ENCODE data around the gene TNP2.
A peak's percentile ranks its signal among the peaks of the same experiment; 100 is the strongest.

TNP2 gene

GRCh38 chr16:11268921-11269375 lies at the start of gene TNP2:
TSS of gene TNP2 (minus strand) at chr16:11269325. CDS start at chr16:11269262, 63 bp downstream.
- no peak for DNase-seq

DNA sequence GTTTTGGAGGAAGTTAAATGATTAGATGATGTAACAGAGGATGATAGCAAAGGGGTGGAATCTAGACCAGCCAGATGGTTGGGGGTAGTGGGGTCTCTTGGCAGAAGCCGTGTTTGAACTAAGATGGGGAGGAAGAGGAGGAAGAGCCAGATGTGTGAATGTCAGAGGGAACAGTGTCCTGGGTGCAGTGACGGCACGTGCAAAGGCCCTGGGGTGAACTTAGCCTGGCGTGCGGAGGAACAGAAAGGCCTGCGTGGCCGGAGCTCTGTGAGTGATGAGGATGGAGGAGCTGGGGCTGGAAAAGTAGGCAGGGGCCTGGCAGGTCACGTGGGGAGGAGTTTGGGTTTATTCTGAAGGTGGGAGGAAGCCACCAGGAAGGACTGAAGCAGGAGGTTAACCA lies 49.7 kb upstream of the TNP2 start:
- no peak for DNase-seq

- no peak for DNase-seq
Observed at GRCh38 chr16:11316331-11317015, 47.3 kb upstream of the TNP2 start.

DNA sequence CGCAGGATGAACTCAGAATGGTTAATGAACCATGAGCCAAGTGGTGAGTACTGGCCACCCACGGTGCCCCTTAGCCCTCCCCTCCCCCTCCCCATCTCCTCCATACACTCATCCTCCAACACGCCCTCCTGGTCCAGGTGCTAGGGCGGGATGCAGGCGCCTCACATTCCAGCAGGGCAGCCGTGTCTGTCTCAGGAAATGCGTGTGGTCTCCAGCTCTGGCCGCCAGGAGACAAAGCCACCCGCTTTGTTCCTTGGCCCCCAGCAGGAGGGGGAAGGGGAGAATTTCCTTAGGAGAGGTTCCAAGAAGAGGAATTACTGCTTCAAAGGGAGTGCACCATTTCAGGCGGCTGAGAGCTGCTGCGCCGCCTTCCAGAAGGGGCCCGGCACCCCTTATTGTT lies 46.4 kb upstream of the TNP2 start:
- no peak for DNase-seq

DNA sequence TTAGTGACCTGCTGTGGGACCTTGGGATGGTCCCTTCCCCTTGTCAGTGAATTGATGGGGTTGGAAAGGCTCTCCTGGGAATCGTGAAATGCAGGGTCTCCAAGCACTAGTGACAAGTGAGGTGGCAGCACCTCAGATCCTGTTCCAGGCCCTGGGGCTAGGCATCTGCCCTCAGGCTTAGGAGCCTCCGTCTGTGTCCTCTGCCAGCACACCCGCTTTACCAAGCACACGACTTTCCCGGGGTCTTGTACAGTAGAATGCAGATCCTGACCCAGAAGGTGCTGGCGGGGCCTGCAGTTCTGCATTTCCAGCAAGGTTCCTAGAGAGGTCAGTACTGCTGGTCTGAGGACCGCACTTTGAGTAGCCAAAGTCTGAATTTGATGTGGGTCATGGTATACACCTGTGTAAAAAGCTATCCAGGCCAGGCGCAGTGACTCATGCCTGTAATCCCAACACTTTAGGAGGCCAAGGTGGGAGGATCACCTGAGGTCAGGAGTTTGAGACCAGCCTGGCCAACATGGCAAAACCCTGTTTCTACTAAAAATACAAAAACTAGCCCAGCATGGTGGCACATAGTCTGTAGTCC lies 45.3 kb upstream of the TNP2 start:
- DNase-seq = no peak

DNA sequence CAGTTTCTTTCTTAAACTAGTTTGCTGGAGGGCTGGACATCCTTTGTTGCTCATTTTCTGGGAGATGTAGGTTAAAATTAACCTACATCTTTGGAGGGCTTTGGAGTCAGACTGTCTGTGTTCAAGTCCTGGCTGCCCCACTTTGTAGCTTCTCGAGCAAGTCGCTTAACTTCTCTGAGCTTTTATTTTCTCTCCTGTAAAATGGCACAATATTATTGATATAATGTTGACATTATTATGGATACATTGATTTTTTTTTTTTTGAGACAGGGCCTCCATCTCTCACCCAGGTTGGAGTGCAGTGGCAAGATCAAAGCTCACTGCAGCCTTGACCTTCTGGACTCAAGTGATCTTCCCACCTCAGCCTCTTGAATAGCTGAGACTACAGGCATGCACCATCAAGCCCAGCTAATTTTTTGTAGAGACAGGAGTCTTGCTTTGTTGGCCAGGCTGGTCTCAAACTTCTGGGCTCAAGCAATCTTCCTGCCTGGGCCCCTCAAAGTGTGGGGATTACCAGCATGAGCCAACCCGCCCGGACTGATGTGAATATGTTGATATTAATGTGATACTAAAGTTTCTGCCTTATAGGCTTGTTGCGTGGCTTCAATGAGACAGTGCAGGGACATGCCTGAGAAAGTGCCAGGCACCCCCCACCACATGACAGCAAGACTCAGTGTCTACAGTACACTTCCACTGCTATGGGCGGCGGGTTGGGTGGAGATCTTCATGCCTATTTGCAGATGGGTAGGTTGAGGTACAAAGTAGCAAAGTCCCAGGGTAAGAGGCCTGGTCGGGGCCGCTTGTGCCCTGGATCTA lies 44.6 kb upstream of the TNP2 start:
- DNase-seq = no peak

- peak; percentile 16 to 42 (median 18) for DNase-seq
Observed at GRCh38 chr16:11312718-11313492, 43.8 kb upstream of the TNP2 start.

- no peak for DNase-seq
Observed at GRCh38 chr16:11310997-11311561, 42.0 kb upstream of the TNP2 start.

- no peak for DNase-seq
Observed at GRCh38 chr16:11310634-11310977, 41.5 kb upstream of the TNP2 start.

- peak in 1 of 3 experiments; percentile 6 for DNase-seq
Observed at GRCh38 chr16:11309895-11310633, 40.9 kb upstream of the TNP2 start.

GRCh38 chr16:11308493-11309283 lies 39.6 kb upstream of the TNP2 start:
- peak in 1 of 3 experiments; percentile 62 for DNase-seq

DNA sequence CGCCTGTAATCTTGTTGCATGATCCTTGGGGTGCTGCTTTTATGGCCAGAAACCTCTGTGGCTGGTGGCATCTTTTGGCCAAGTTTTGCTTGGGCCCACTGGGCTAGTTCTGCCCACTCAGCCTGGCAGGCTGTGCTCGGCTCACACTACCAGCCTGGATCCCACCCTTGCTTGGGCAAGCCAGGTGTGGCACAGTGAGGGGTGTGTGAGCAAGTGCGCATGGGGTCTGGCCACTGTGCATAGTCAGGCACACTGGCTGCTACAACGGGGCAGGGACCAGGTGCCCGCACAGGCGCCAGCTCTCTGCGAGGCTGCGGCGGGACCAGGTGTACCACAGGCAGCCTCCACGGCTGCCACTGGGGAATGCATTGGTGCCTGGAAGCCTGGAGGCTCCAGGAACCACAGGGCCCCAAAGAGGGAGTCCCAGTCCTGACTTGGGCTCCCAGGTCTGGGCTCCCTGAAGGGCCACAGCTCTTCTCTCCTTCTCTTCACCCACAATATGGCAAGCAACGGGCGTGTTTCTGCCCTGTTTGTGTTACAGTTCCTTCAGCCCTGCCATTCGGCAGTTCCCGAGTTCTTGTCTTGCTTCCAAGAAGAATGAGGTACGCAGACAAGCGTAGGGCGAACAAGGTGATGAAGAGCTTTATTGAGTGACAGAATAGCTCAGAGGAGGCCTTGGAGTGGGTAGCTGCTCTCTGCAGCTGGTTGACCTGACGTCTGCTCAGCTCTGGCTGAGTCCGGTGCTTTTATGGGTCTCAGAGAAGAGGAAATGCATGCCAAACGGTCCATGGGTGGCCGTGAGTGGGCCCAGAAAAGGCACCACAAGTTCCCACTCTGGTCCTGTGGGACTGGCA lies 38.7 kb upstream of the TNP2 start:
- DNase-seq = no peak

GRCh38 chr16:11306997-11307638 lies 38.0 kb upstream of the TNP2 start:
- DNase-seq = no peak

DNA sequence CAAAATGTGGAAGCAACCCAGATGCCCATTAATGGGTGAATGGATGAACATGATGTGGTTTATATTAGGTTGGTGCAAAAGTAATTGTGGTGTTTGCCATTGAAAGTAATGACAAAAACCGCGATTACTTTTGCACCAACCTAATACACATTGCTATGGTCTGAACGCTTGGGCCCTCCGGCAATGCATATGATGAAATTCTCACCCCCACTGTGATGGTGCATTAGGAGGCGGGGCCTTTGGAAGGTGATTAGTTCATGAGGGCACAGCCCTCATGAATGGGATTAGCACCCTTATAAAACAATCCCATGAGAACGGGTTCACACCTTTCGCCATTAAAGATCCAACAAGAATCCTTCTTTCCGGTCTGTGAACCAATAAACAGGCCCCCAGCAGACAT lies 37.3 kb upstream of the TNP2 start:
- no peak for DNase-seq

GRCh38 chr16:11303405-11304138 lies 34.4 kb upstream of the TNP2 start:
- peak in 2 of 3 experiments; percentile 39 to 40 for DNase-seq

DNA sequence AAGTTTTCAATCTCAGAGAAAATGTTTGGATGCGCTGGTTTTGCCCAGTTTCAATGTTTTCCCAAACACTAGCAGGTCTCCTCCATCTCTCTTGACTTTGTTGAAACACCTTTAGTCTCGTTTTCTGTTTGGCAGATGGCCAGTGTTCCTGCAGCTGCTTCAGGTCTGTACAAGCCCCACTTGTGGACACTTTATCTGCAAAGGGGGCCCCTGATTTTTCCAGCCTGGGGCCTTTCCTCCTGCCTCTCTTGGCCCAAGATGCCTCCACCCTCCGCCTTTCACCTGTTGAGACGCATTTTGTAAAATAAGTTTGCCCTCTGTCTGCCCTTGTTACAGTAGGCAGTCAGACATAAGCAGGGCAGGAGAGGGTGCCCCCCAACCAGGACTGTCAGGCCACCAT lies 33.9 kb upstream of the TNP2 start:
- peak; percentile 6 to 73 (median 69) for DNase-seq

DNA sequence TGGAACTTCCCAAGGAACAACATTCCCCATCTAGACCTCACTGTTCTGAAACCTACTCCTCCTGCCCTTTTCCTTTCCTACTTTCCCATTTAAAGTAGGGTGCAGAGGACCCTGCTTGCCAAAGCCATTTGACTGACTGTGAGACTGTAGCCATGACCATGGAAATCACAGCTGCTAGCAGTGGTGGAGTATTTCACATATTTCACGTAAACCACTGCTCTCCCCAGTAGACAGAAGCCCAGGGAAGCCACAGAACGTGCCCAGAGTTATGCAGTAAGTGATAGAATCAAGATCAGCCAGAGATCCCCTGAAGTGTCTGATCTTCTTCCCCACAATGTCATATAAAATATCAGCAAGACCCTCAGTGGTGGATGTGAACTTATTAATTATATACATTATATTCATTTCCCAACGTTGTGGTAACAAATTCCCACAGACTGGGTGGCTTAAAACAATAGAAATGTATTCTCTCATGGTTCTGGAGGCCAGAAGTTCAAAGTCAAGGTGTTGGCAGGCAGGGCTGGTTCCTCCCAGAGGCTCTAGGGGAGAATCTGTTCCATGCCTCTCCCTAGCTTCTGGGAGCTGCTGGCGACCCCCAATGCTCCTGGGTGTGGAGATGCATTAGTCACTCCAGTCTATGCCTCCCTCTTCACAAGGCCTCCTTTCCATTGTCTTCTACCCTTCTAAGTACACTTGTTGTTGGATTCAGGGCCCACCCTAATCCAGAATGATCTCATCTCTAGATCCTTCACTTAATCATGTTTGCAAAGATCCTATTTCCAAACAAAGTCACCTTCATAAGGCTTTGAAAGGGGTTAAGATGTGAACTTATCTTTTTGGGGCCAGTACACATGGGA lies 32.7 kb upstream of the TNP2 start:
- DNase-seq = no peak

DNA sequence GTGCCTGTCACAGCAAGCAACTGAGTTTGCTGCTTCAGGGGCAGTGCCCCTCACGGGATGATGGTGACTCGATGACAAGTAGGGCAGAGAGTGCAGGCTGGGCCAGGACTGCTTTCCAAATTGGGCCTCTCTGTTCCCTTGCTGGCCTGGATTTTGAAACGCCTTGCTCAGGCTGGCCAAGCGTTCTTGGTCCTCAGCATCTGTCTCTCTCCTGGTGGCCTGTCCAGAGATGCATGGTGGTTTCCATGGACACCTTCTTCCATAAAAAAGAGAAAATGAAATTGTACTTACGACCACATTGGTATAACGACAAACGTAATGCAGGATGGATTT lies 31.4 kb upstream of the TNP2 start:
- no peak for DNase-seq
